HG02973 (cell line): ENCODE data around the gene F8A3.
"Not testable (repeated sequence)": the region's sequence is repeated elsewhere in the genome, so short reads cannot be mapped to it uniquely, and the experiment has no call there.

Experiments used
- ATAC-seq: cut with Tn5 transposase; IDR thresholded peaks from one replicate; pipeline ENCODE4 v1.9.1; 2021; ENCODE audit warnings: moderate library complexity; ENCODE audit not compliant: unreplicated experiment

Gene F8A3

GRCh38 chrX:155458471-155458870 lies at the start of gene F8A3:
Gene F8A3 (minus strand): TSS chrX:155458620. CDS start chrX:155458600, 20 bp downstream.
- ATAC-seq: peak; percentile 67

DNA sequence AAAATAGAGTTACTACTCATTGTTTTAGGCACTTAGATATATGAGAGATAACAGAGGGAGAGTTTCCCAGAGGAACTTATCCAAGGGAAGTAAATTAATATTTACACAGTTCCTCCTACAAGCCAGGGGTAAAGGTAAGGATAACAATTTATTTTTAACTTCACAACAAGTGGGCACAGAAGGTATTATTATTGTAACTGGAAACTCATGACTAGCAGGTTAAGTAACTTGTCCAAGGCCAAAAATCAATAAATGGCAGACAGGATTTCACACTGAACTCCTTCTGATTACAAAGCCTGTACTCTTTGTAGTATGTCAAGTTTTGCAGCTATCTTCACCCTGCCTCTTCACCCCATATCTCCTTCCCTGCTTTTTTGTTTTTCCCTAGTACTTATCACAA lies 46.9 kb upstream of the F8A3 start:
- no peak for ATAC-seq

GRCh38 chrX:155495134-155495533 lies 36.7 kb upstream of the F8A3 start:
- ATAC-seq: not testable (repeated sequence)

- not testable (repeated sequence) for ATAC-seq
These were observed 33.0 kb upstream of the F8A3 start for GRCh38 chrX:155491421-155491820.

DNA sequence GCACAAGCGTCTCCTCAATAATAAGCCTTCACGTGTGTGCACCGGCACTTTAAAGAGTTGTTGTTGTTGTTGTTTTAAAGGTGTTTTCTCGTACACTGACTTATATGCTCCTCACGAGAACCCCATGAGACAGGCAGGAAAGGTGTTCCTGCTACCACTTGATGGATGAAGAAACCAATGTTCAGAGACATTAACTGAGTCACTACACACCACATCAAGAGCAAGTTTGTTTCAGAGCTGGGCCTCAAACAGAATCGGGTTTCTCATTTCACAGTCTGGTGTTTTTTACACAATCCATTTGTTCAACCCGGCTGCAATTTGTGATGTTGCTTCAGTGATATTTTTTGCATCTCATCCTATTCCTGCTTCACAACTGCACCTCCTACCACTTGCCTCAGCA lies 18.7 kb upstream of the F8A3 start:
- not testable (repeated sequence) for ATAC-seq

- peak; percentile 54 for ATAC-seq
These were observed 8.0 kb upstream of the F8A3 start for GRCh38 chrX:155466269-155466938.

- not testable (repeated sequence) for ATAC-seq
These were observed 2.1 kb upstream of the F8A3 start for GRCh38 chrX:155460501-155460900.

- peak; percentile 48 for ATAC-seq
These were observed 516 bp downstream of the F8A3 start for GRCh38 chrX:155457761-155458447.

- ATAC-seq: no peak
These were observed 17.3 kb downstream of the F8A3 start for GRCh38 chrX:155441097-155441496.

- no peak for ATAC-seq
These were observed 22.7 kb downstream of the F8A3 start for GRCh38 chrX:155435744-155436112.

- ATAC-seq: no peak
These were observed 23.3 kb downstream of the F8A3 start for GRCh38 chrX:155434906-155435743.

DNA sequence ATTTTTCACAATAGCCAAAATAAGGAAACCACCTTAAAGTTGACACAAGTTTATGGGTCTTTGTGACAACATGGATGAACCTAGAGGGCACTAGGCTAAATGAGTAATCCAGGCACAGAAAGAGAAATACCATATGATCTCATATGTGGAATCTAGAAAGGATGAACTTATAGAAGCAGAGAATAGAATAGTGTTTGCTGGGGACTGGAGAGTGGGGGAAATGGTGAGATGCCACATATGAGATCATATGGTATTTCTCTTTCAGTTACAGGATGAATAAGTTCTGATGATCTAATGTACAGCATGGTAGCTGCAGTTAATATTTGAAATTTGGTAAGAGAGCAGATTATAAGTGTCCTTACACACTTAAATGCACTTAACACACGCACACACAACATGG lies 40.7 kb downstream of the F8A3 start:
- ATAC-seq: no peak
